Adipocyte (in vitro differentiated cells): ENCODE data around the gene RAPGEF5.

Experiments used
- DNase-seq: peaks from one replicate; pipeline ENCODE4 v3.0.0-alpha.2; 2015; ENCODE audit warnings: low read depth
- H3K27me3 ChIP-seq: replicated peaks from 2 replicates; pipeline ENCODE4 v1.7.0; 2013; ENCODE audit warnings: mild to moderate bottlenecking, low read length, moderate library complexity; ENCODE audit not compliant: control insufficient read depth, insufficient read depth
- H3K36me3 ChIP-seq: 2 replicates; pipeline ENCODE4 v1.7.0; 2013; ENCODE audit warnings: low read length, mild to moderate bottlenecking, moderate library complexity; ENCODE audit not compliant: control insufficient read depth, insufficient read depth, severe bottlenecking
- H3K4me1 ChIP-seq: 2 replicates; pipeline ENCODE4 v1.7.0; 2013; ENCODE audit warnings: mild to moderate bottlenecking, low read length, moderate library complexity; ENCODE audit not compliant: control insufficient read depth, insufficient read depth
- H3K4me3 ChIP-seq: 2 replicates; pipeline ENCODE4 v1.7.0; 2013; ENCODE audit warnings: mild to moderate bottlenecking, low read length, moderate library complexity
- H3K9ac ChIP-seq: 2 replicates; pipeline ENCODE4 v1.7.0; 2013; ENCODE audit warnings: mild to moderate bottlenecking, low read length, moderate library complexity
- H3K9me3 ChIP-seq: 2 replicates; pipeline ENCODE4 v1.7.0; 2013; ENCODE audit warnings: mild to moderate bottlenecking, low read length, moderate library complexity; ENCODE audit not compliant: control insufficient read depth

The RAPGEF5 gene

GRCh38 chr7:22344655-22345054 lies 12.3 kb downstream of the RAPGEF5 start:
- Histone ChIP-seq H3K36me3 (no peaks in the 10 kb centered on the region), H3K4me3 (no peak overlapping the region), H3K9ac (no peak overlapping the region), H3K4me1 (no peaks in the 10 kb centered on the region), H3K9me3 (no peaks in the 10 kb centered on the region), H3K27me3 (no peaks in the 10 kb centered on the region)
- DNase-seq, result no peak

DNA sequence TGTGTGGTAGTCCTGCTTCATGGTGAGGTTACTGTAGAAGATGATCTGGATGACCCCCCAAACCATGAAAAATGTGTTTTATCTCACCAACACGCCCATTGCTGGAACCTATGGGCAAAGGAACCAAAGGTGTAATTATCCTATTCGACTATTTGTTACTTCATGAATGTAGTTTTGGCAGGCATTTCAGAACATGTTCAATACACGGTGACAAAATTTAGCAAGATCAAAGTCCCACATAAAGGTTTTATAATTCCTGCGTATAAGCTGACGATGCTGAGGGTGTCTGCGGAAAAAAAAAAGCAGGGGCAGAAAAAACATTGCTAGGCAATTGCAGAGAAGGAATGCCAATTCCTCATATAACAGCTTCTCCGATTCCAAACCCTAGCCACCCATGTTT lies 13.3 kb downstream of the RAPGEF5 start:
- no peak for DNase-seq
- no peaks in the 10 kb centered on the region for H3K4me1 ChIP-seq
- H3K9me3 ChIP-seq, result no peaks in the 10 kb centered on the region
- H3K9ac ChIP-seq, result no peak overlapping the region
- no peaks in the 10 kb centered on the region for H3K36me3 ChIP-seq
- H3K27me3 ChIP-seq, result peaks cover 6% of the 10 kb centered on the region
- no peak overlapping the region for H3K4me3 ChIP-seq

GRCh38 chr7:22343071-22343470 lies 13.9 kb downstream of the RAPGEF5 start:
- no peak overlapping the region for H3K4me3 ChIP-seq
- DNase-seq, result no peak
- peaks cover 9% of the 10 kb centered on the region for H3K27me3 ChIP-seq
- no peaks in the 10 kb centered on the region for H3K4me1 ChIP-seq
- no peaks in the 10 kb centered on the region for H3K36me3 ChIP-seq
- no peaks in the 10 kb centered on the region for H3K9me3 ChIP-seq
- no peak overlapping the region for H3K9ac ChIP-seq

DNA sequence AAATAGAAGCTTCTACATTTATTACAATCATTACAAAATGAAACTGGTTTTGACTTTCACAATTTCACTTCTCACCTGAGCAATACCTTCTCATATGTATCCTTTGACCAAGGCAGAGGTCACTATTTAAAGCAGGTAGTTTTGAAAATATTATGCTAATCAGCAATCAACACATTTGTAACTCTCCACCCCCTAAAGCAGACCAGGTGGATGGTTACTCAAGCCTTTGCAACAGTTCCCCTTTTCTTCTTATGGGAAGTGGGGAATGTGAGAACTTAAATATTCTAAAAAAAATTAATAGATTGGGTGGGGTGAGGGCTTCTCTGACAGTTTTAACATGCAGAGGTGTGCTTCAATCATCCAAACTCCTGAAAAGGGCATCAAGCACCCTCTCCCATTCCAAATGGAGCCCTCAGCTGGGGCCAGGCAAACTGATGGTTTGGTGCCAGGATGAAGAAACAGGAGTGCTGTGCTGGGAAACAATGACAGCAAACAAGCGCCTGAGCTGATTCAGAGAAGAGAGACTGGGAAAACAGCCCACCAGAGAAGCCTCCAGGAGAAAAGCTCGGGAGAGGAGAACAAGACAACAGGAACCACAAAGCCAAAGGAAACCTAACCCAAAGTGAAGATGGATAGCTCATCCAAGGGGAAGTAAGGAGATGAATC lies 17.1 kb downstream of the RAPGEF5 start:
- Histone ChIP-seq H3K27me3 (peaks cover 9% of the 10 kb centered on the region), H3K36me3 (no peaks in the 10 kb centered on the region), H3K4me1 (no peaks in the 10 kb centered on the region), H3K4me3 (no peak overlapping the region), H3K9ac (no peak overlapping the region), H3K9me3 (no peaks in the 10 kb centered on the region)
- no peak for DNase-seq

- no peak overlapping the region for H3K9ac ChIP-seq
- no peak for DNase-seq
- H3K9me3 ChIP-seq, result no peaks in the 10 kb centered on the region
- H3K4me1 ChIP-seq, result no peaks in the 10 kb centered on the region
- no peaks in the 10 kb centered on the region for H3K36me3 ChIP-seq
- H3K27me3 ChIP-seq, result peaks cover 9% of the 10 kb centered on the region
- H3K4me3 ChIP-seq, result no peak overlapping the region
Measured at GRCh38 chr7:22338877-22339276, 18.1 kb downstream of the RAPGEF5 start.

DNA sequence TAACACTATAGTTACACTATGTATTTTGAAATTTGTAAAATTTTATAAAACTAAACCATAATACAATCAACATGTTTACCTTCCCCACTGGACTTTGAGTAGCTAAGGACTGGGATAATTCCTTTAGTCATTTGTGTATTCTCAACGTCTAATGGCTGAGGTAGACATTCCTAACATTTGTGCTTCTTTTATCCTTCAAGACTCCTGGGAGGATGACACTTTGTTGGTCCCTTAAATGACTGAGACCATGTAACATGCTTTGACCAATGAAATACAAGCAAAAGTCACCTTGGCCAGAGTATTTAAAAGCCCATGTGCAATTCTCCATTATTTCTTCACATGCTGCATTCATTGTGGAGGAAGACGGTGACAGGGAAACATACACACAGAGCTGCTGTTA lies 18.5 kb downstream of the RAPGEF5 start:
- DNase-seq, result no peak
- no peak overlapping the region for H3K9ac ChIP-seq
- no peaks in the 10 kb centered on the region for H3K4me1 ChIP-seq
- no peaks in the 10 kb centered on the region for H3K9me3 ChIP-seq
- no peak overlapping the region for H3K4me3 ChIP-seq
- no peaks in the 10 kb centered on the region for H3K36me3 ChIP-seq
- peaks cover 9% of the 10 kb centered on the region for H3K27me3 ChIP-seq

- DNase-seq, result no peak
- no peaks in the 10 kb centered on the region for H3K36me3 ChIP-seq
- no peak overlapping the region for H3K4me3 ChIP-seq
- H3K9ac ChIP-seq, result no peak overlapping the region
- H3K9me3 ChIP-seq, result no peaks in the 10 kb centered on the region
- H3K27me3 ChIP-seq, result peaks cover 8% of the 10 kb centered on the region
- no peaks in the 10 kb centered on the region for H3K4me1 ChIP-seq
Measured at GRCh38 chr7:22333680-22334141, 23.2 kb downstream of the RAPGEF5 start.

- Histone ChIP-seq H3K36me3 (no peaks in the 10 kb centered on the region), H3K4me3 (no peak overlapping the region), H3K4me1 (no peaks in the 10 kb centered on the region), H3K27me3 (peaks cover 9% of the 10 kb centered on the region), H3K9me3 (no peaks in the 10 kb centered on the region), H3K9ac (no peak overlapping the region)
- DNase-seq, result no peak
Measured at GRCh38 chr7:22332461-22332870, 24.5 kb downstream of the RAPGEF5 start.

GRCh38 chr7:22331704-22332103 lies 25.2 kb downstream of the RAPGEF5 start:
- Histone ChIP-seq H3K9me3 (no peaks in the 10 kb centered on the region), H3K4me3 (no peak overlapping the region), H3K27me3 (peaks cover 9% of the 10 kb centered on the region), H3K4me1 (no peaks in the 10 kb centered on the region), H3K36me3 (no peaks in the 10 kb centered on the region), H3K9ac (no peak overlapping the region)
- DNase-seq, result peak; percentile 7

- DNase-seq, result no peak
- no peak overlapping the region for H3K9ac ChIP-seq
- H3K27me3 ChIP-seq, result peaks cover 9% of the 10 kb centered on the region
- H3K4me3 ChIP-seq, result no peak overlapping the region
- no peaks in the 10 kb centered on the region for H3K9me3 ChIP-seq
- H3K36me3 ChIP-seq, result no peaks in the 10 kb centered on the region
- no peaks in the 10 kb centered on the region for H3K4me1 ChIP-seq
Measured at GRCh38 chr7:22330903-22331302, 26.1 kb downstream of the RAPGEF5 start.

GRCh38 chr7:22329816-22330524 lies 27.0 kb downstream of the RAPGEF5 start:
- DNase-seq, result no peak
- Histone ChIP-seq H3K4me3 (no peak overlapping the region), H3K36me3 (no peaks in the 10 kb centered on the region), H3K4me1 (no peaks in the 10 kb centered on the region), H3K9me3 (no peaks in the 10 kb centered on the region), H3K9ac (no peak overlapping the region), H3K27me3 (peaks cover 9% of the 10 kb centered on the region)
